BLaER1 treated with 17β-estradiol and CSF1 and Interleukin-3, amounts not matched to agents 10 nM and 100 nM (cell line): ENCODE data around the gene BCAS2.

Source experiments
- H3K27ac ChIP-seq, 11 experiments: shearing (Covaris generic); formaldehyde crosslinking; 2 replicates each; pipeline ENCODE4 v1.8.1; 2022
- H3K27me3 ChIP-seq, 11 experiments: shearing (Covaris generic); formaldehyde crosslinking; 2 replicates each; pipeline ENCODE4 v1.8.1; 2022
- H3K36me3 ChIP-seq, 11 experiments: shearing (Covaris generic); formaldehyde crosslinking; 2 replicates each; pipeline ENCODE4 v1.8.1; 2022
- H3K4me1 ChIP-seq, 10 experiments: shearing (Covaris generic); formaldehyde crosslinking; 2 replicates each; pipeline ENCODE4 v1.8.1; 2022
- H3K4me2 ChIP-seq, 11 experiments: shearing (Covaris generic); formaldehyde crosslinking; 2 replicates each; pipeline ENCODE4 v1.8.1; 2022
- H3K4me3 ChIP-seq, 10 experiments: shearing (Covaris generic); formaldehyde crosslinking; 2 replicates each; pipeline ENCODE4 v1.8.1; 2022
- H3K9ac ChIP-seq, 11 experiments: shearing (Covaris generic); formaldehyde crosslinking; 2 replicates each; pipeline ENCODE4 v1.8.1; 2022
- H3K9me3 ChIP-seq, 11 experiments: shearing (Covaris generic); formaldehyde crosslinking; replicated peaks in 1 of 11; 2 replicates each; pipeline ENCODE4 v1.8.1; 2022
- H4K20me1 ChIP-seq, 11 experiments: shearing (Covaris generic); formaldehyde crosslinking; 2 replicates each; pipeline ENCODE4 v1.8.1; 2022
- Cebpa-rat ChIP-seq, 11 experiments: shearing (Covaris generic); IDR thresholded peaks; 2 replicates each; pipeline ENCODE4 v1.8.1; 2022

Gene BCAS2

GRCh38 chr1:114524944-114525343 is 56.5 kb downstream of the BCAS2 start:
- H3K36me3 ChIP-seq, result no peaks in the 10 kb centered on the region
- H4K20me1 ChIP-seq, result no peaks in the 10 kb centered on the region
- no peaks in the 10 kb centered on the region for H3K4me1 ChIP-seq
- H3K27me3 ChIP-seq, result no peaks in the 10 kb centered on the region
- no peak overlapping the region for H3K4me3 ChIP-seq
- TF ChIP-seq Cebpa-rat (IDR thresholded peaks at IDR 0.05), result no peak
- no peak overlapping the region for H3K27ac ChIP-seq
- no peaks in the 10 kb centered on the region for H3K9me3 ChIP-seq
- no peak overlapping the region for H3K4me2 ChIP-seq
- H3K9ac ChIP-seq, result no peak overlapping the region

GRCh38 chr1:114522264-114522575 is 59.2 kb downstream of the BCAS2 start:
- Histone ChIP-seq H3K4me1 (no peaks in the 10 kb centered on the region), H3K4me2 (no peak overlapping the region), H3K27ac (no peak overlapping the region), H3K36me3 (no peaks in the 10 kb centered on the region), H3K27me3 (no peaks in the 10 kb centered on the region), H3K9ac (no peak overlapping the region), H4K20me1 (no peaks in the 10 kb centered on the region), H3K4me3 (no peak overlapping the region), H3K9me3 (no peaks in the 10 kb centered on the region)
- no peak for TF ChIP-seq Cebpa-rat (IDR thresholded peaks at IDR 0.05)

GRCh38 chr1:114521396-114522263 is 59.8 kb downstream of the BCAS2 start:
- Histone ChIP-seq H4K20me1 (no peaks in the 10 kb centered on the region), H3K9ac (no peak overlapping the region), H3K4me1 (no peaks in the 10 kb centered on the region), H3K4me3 (no peak overlapping the region), H3K27me3 (no peaks in the 10 kb centered on the region), H3K36me3 (no peaks in the 10 kb centered on the region), H3K9me3 (no peaks in the 10 kb centered on the region), H3K4me2 (no peak overlapping the region), H3K27ac (no peak overlapping the region)
- no peak for TF ChIP-seq Cebpa-rat (IDR thresholded peaks at IDR 0.05)
